Upper lobe of right lung (tissue), 1 donor: ENCODE measurements around the gene PDAP1. TPM values are rescaled to one million over a fixed set of nuclear protein-coding genes. Genes with fewer than 3 reads are reported as not detected.
"Not testable (repeated sequence)": the region's sequence is repeated elsewhere in the genome, so short reads cannot be mapped to it uniquely, and the experiment has no call there.

ENCODE experiments used
- ATAC-seq: fragments of 200-7000 bp; cut with Tn5 transposase; one replicate; pipeline ENCODE4 v1.9.1; 2020; ENCODE audit warnings: mild to moderate bottlenecking, moderate library complexity
- DNase-seq: peaks from one replicate; pipeline ENCODE4 v3.0.0-alpha.2; 2020
- H3K27ac ChIP-seq: fragments of 200-600 bp; one replicate; pipeline ENCODE4 v1.8.0; 2022
- H3K27me3 ChIP-seq: fragments of 200-600 bp; one replicate; pipeline ENCODE4 v1.8.0; 2022; ENCODE audit warnings: mild to moderate bottlenecking
- H3K36me3 ChIP-seq: fragments of 200-600 bp; one replicate; pipeline ENCODE4 v1.8.0; 2022
- H3K4me1 ChIP-seq: fragments of 200-600 bp; one replicate; pipeline ENCODE4 v1.8.0; 2022
- H3K4me3 ChIP-seq: fragments of 200-600 bp; one replicate; pipeline ENCODE4 v1.8.0; 2022; ENCODE audit warnings: mild to moderate bottlenecking
- H3K9me3 ChIP-seq: fragments of 200-600 bp; one replicate; pipeline ENCODE4 v1.8.0; 2022
- CTCF ChIP-seq: fragments of 200-600 bp; IDR thresholded peaks from one replicate; pipeline ENCODE4 v1.8.0; 2022; ENCODE audit warnings: antibody characterized with exemption
- intact Hi-C: fragments of 100-400 bp; cut with DNase I; formaldehyde crosslinking; loops from one replicate; pipeline ENCODE4 v1.11.0; 2022
- total RNA-seq: library from RNA; stranded (reverse); fragmentation: NEBNext Ultra II Directional; extraction: Animal tissue kit (Norgen Biotek cat#: 25700); gene quantifications from one replicate; pipeline ENCODE4 v1.2.1, GENCODE V29; 2021
- donor health status: DM: no; HTN: yes; CAD: no; lungs with severe emphysema.

Gene PDAP1
- total RNA-seq, 1 donor from 2014 or later: 76.4 TPM

GRCh38 chr7:99392659-99393354, 15.6 kb downstream of the PDAP1 start:
- peak; percentile 88 for DNase-seq
- no peak for TF ChIP-seq CTCF
- H3K4me1 ChIP-seq: peaks cover 9% of the 10 kb centered on the region
- intact Hi-C loops: no loop called here
- H3K27me3 ChIP-seq: no peaks in the 10 kb centered on the region
- peak; percentile 85 for ATAC-seq
- peak overlapping the region; percentile 50 for H3K4me3 ChIP-seq
- H3K36me3 ChIP-seq: peaks cover 89% of the 10 kb centered on the region
- peak overlapping the region; percentile 70 for H3K27ac ChIP-seq
- no peaks in the 10 kb centered on the region for H3K9me3 ChIP-seq

GRCh38 chr7:99392046-99392445, 16.4 kb downstream of the PDAP1 start:
- no peak for DNase-seq
- H3K4me1 ChIP-seq: peaks cover 9% of the 10 kb centered on the region
- no peak for TF ChIP-seq CTCF
- ATAC-seq: no peak
- peaks cover 87% of the 10 kb centered on the region for H3K36me3 ChIP-seq
- no peaks in the 10 kb centered on the region for H3K9me3 ChIP-seq
- intact Hi-C loops: no loop called here
- no peaks in the 10 kb centered on the region for H3K27me3 ChIP-seq
- H3K27ac ChIP-seq: no peak overlapping the region
- peak overlapping the region; percentile 50 for H3K4me3 ChIP-seq

- DNase-seq (no peak), ATAC-seq (no peak)
- intact Hi-C loops: no loop called here
- Histone ChIP-seq H3K27me3 (no peaks in the 10 kb centered on the region), H3K4me1 (peaks cover 9% of the 10 kb centered on the region), H3K4me3 (no peak overlapping the region), H3K27ac (no peak overlapping the region), H3K9me3 (no peaks in the 10 kb centered on the region), H3K36me3 (peaks cover 89% of the 10 kb centered on the region)
- no peak for TF ChIP-seq CTCF
Observed at GRCh38 chr7:99390941-99391602, 17.3 kb downstream of the PDAP1 start.

- Histone ChIP-seq H3K27ac (no peak overlapping the region), H3K27me3 (no peaks in the 10 kb centered on the region), H3K9me3 (no peaks in the 10 kb centered on the region), H3K4me1 (peaks cover 14% of the 10 kb centered on the region), H3K36me3 (peaks cover 83% of the 10 kb centered on the region), H3K4me3 (no peak overlapping the region)
- TF ChIP-seq CTCF: no peak
- DNase-seq (no peak), ATAC-seq (no peak)
- intact Hi-C loops: no loop called here
Observed at GRCh38 chr7:99389772-99390171, 18.6 kb downstream of the PDAP1 start.

- intact Hi-C loops: no loop called here
- no peaks in the 10 kb centered on the region for H3K27me3 ChIP-seq
- no peak for DNase-seq
- no peak overlapping the region for H3K4me3 ChIP-seq
- no peak overlapping the region for H3K27ac ChIP-seq
- no peak for TF ChIP-seq CTCF
- H3K36me3 ChIP-seq: peaks cover 79% of the 10 kb centered on the region
- no peaks in the 10 kb centered on the region for H3K9me3 ChIP-seq
- peaks cover 14% of the 10 kb centered on the region for H3K4me1 ChIP-seq
- ATAC-seq: no peak
Observed at GRCh38 chr7:99387912-99388311, 20.5 kb downstream of the PDAP1 start.

- H3K4me3 ChIP-seq, DNase-seq, H3K4me1 ChIP-seq, H3K9me3 ChIP-seq, H3K27me3 ChIP-seq, H3K27ac ChIP-seq, intact Hi-C loops, ATAC-seq: not testable (repeated sequence)
- peaks cover 76% of the 10 kb centered on the region for H3K36me3 ChIP-seq
Observed at GRCh38 chr7:99387239-99387635, 21.2 kb downstream of the PDAP1 start.
